Lower leg skin (tissue), 3 donors: ENCODE measurements around the gene AEBP2.

Experiments
- POLR2A ChIP-seq, 2 donors: fragments of 450-650 bp; IDR thresholded peaks; one replicate each; pipeline ENCODE4 v1.6.1; 2016 to 2017; ENCODE audit warnings: antibody characterized with exemption in 2 of 2, mild to moderate bottlenecking in 1 of 2, moderate library complexity in 1 of 2
- TF ChIP-seq, protein P1 (sequence below), 3 donors: fragments of 450-650 bp; IDR thresholded peaks; one replicate each; pipeline ENCODE4 v1.5.1; 2016; ENCODE audit warnings: antibody characterized with exemption in 3 of 3, mild to moderate bottlenecking in 3 of 3, moderate library complexity in 2 of 3

DNA sequence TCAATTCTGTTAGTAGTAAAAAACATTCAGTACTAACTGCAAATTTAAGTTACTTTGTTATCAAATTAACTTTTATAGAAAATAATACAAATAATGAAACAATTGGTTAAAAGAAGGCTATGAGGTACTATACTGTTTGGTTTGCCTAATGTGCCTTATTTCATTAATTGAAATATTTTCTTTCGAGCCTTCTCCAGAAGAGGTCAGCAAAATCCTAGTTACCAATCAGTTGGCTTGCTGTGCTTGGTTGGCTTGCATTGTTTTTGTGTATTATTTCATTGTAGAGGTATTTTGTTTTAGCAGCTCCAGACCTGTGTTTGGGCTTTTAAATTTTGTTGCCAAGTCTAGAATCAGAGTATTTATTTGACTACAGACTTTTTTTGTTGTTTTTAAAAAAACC, 68.5 kb downstream of the AEBP2 start:
- no peak for TF ChIP-seq POLR2A (IDR thresholded peaks at IDR 0.05)
- TF ChIP-seq, protein P1, sequence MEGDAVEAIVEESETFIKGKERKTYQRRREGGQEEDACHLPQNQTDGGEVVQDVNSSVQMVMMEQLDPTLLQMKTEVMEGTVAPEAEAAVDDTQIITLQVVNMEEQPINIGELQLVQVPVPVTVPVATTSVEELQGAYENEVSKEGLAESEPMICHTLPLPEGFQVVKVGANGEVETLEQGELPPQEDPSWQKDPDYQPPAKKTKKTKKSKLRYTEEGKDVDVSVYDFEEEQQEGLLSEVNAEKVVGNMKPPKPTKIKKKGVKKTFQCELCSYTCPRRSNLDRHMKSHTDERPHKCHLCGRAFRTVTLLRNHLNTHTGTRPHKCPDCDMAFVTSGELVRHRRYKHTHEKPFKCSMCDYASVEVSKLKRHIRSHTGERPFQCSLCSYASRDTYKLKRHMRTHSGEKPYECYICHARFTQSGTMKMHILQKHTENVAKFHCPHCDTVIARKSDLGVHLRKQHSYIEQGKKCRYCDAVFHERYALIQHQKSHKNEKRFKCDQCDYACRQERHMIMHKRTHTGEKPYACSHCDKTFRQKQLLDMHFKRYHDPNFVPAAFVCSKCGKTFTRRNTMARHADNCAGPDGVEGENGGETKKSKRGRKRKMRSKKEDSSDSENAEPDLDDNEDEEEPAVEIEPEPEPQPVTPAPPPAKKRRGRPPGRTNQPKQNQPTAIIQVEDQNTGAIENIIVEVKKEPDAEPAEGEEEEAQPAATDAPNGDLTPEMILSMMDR (IDR thresholded peaks at IDR 0.05): no peak
